Transverse colon (tissue), 4 donors: Measurements from ENCODE around the gene AOC3. TPM values are rescaled to one million over a fixed set of nuclear protein-coding genes. Genes with fewer than 3 reads are reported as not detected.
A peak's percentile ranks its signal among the peaks of the same experiment; 100 is the strongest.
"Not testable (repeated sequence)": the region's sequence is repeated elsewhere in the genome, so short reads cannot be mapped to it uniquely, and the experiment has no call there.

Experiments
- DNase-seq: peaks from one replicate; pipeline ENCODE4 v3.0.0-alpha.2; 2019
- H3K27ac ChIP-seq, 4 donors: fragments of 200-600 bp; sonication (generic); 2 replicates each; pipeline ENCODE4 v1.5.1; 2016 to 2018; ENCODE audit warnings: inconsistent platforms in 4 of 4
- H3K27me3 ChIP-seq: fragments of 200-600 bp; sonication (generic); 2 replicates; pipeline ENCODE4 v1.5.1; 2017; ENCODE audit warnings: inconsistent platforms
- H3K36me3 ChIP-seq, 4 donors: fragments of 200-600 bp; sonication (generic); 2 replicates each; pipeline ENCODE4 v1.5.1; 2017 to 2019; ENCODE audit warnings: inconsistent platforms in 4 of 4
- H3K4me1 ChIP-seq, 4 donors: fragments of 200-600 bp; sonication (generic); 2 replicates each; pipeline ENCODE4 v1.5.1; 2017 to 2020; ENCODE audit warnings: inconsistent platforms in 4 of 4
- H3K4me3 ChIP-seq, 4 donors: fragments of 200-600 bp; sonication (generic); 1 replicate in 1 of 4; 2 replicates in 3 of 4; pipeline versions ENCODE4 v1.5.1 to v1.6.1; 2017 to 2019; ENCODE audit warnings: inconsistent platforms in 4 of 4
- H3K9me3 ChIP-seq, 2 donors: fragments of 200-600 bp; sonication (generic); 2 replicates each; pipeline ENCODE4 v1.5.1; 2017 to 2019; ENCODE audit warnings: inconsistent platforms in 2 of 2
- CTCF ChIP-seq, 5 experiments: fragments of 200-600 bp in 3 of 5; fragments of 450-650 bp in 2 of 5; sonication (generic) in 3 of 5; IDR thresholded peaks; 1 replicate in 2 of 5; 2 replicates in 3 of 5; pipeline ENCODE4 v1.5.1; 2016 to 2017; ENCODE audit warnings: antibody characterized with exemption in 5 of 5, inconsistent platforms in 3 of 5, mild to moderate bottlenecking in 2 of 5, moderate library complexity in 1 of 5
- EP300 ChIP-seq: sonication (generic); formaldehyde crosslinking; IDR thresholded peaks from one replicate; pipeline ENCODE4 v1.6.1; 2017; ENCODE audit warnings: antibody characterized with exemption, low read depth
- POLR2A ChIP-seq: fragments of 450-650 bp; IDR thresholded peaks from one replicate; pipeline ENCODE4 v1.6.1; 2016; ENCODE audit warnings: antibody characterized with exemption, mild to moderate bottlenecking, moderate library complexity
- POLR2AphosphoS5 ChIP-seq, 3 donors: sonication (generic); formaldehyde crosslinking; IDR thresholded peaks; one replicate each; pipeline ENCODE4 v1.6.1; 2016; ENCODE audit warnings: antibody characterized with exemption in 3 of 3
- WGBS, 2 donors: methylation state at CpG; one replicate each; pipeline ENCODE4 v1.1.5; 2018; ENCODE audit warnings: low coverage in 1 of 2; 5-methylcytosine and 5-hydroxymethylcytosine counted together
- in situ Hi-C, 4 donors: fragments of 200-750 bp; cut with MboI; loops; one replicate each; pipeline versions ENCODE4 v1.15.0 to v1.15.1; 2017; ENCODE audit warnings: low sequenced_read_pairs in 3 of 4, low pct_ligation_motif_present in 1 of 4, low pct_unique_long_range_greater_than_20kb in 1 of 4
- intact Hi-C: fragments of 100-400 bp; cut with DNase I; formaldehyde crosslinking; loops from one replicate; pipeline ENCODE4 v1.15.1; 2023; ENCODE audit warnings: low total_unique reads
- total RNA-seq, 4 donors: library from RNA; depleted of rRNA; stranded (reverse); fragments of >200 nt; gene quantifications; one replicate each; pipeline ENCODE4 v1.1.0, GENCODE V29; 2016

AOC3 gene
- total RNA-seq, 4 donors from 2014 or later = 14.3 to 134 (median 35.2) TPM

- in situ Hi-C loops (loop anchor here (10.0 to 25.0 kb wide), 4 partner anchors 76 to 463 kb away; no protein-coding TSS in a partner anchor), intact Hi-C loops (no loop called here)
- 88% methylated on average over 9 of the region's 9 CpGs; no CpG with 5 or more reads in 1 of the 2 donors for WGBS, 2 donors
These were observed 2.0 kb upstream of the AOC3 start for GRCh38 chr17:42849031-42849430.

GRCh38 chr17:42849451-42850181 is 1.4 kb upstream of the AOC3 start:
- TF ChIP-seq CTCF (IDR thresholded peaks at IDR 0.05) (no peak), POLR2A (no peak), EP300 (no peak), POLR2AphosphoS5 (IDR thresholded peaks at IDR 0.05) (no peak)
- intact Hi-C loops (no loop called here), in situ Hi-C loops (loop anchor here (10.0 to 25.0 kb wide), 4 partner anchors 75 to 463 kb away; no protein-coding TSS in a partner anchor)
- no peaks in the 10 kb centered on the region for H3K36me3 ChIP-seq
- H3K4me3 ChIP-seq = no peak overlapping the region
- 50% methylated on average over 8 of the region's 8 CpGs; no CpG with 5 or more reads in 1 of the 2 donors for WGBS, 2 donors
- H3K4me1 ChIP-seq = peaks cover 5 to 20% (median 15%) of the 10 kb centered on the region in 4 donors
- peak overlapping the region in 3 of 4 donors; percentile 78 to 85 (median 80) for H3K27ac ChIP-seq
- H3K27me3 ChIP-seq = peaks cover 23% of the 10 kb centered on the region
- DNase-seq = no peak
- no peaks in the 10 kb centered on the region for H3K9me3 ChIP-seq

More at GRCh38 chr17:42849031-42849430, 2.0 kb upstream of the AOC3 start:
- Histone ChIP-seq H3K27me3 (peaks cover 23% of the 10 kb centered on the region), H3K36me3 (peaks cover 0 to 2% (median 0%) of the 10 kb centered on the region in 4 donors), H3K4me3 (no peak overlapping the region), H3K27ac (no peak overlapping the region), H3K4me1 (peaks cover 5 to 20% (median 12%) of the 10 kb centered on the region in 4 donors), H3K9me3 (no peaks in the 10 kb centered on the region)
- no peak for DNase-seq
- TF ChIP-seq EP300 (no peak), CTCF (IDR thresholded peaks at IDR 0.05) (no peak), POLR2A (no peak)

- not testable (repeated sequence) for H3K36me3 ChIP-seq
- 78% methylated on average over 10 of the region's 28 CpGs; no CpG with 5 or more reads in 1 of the 2 donors for WGBS, 2 donors
- peak overlapping the region; percentile 18 to 46 (median 27) for H3K4me3 ChIP-seq
These were observed 607 bp downstream of the AOC3 start for GRCh38 chr17:42851371-42852240.

GRCh38 chr17:42852351-42852750 is 1.4 kb downstream of the AOC3 start:
- H3K27me3 ChIP-seq = peaks cover 23% of the 10 kb centered on the region
- 78% methylated on average over 15 of the region's 15 CpGs; no CpG with 5 or more reads in 1 of the 2 donors for WGBS, 2 donors
- no peaks in the 10 kb centered on the region for H3K9me3 ChIP-seq
- H3K4me3 ChIP-seq = peak overlapping the region; percentile 1 to 46 (median 27)
- no peaks in the 10 kb centered on the region for H3K36me3 ChIP-seq
- in situ Hi-C loops (loop anchor here in 1 of 4 donors (10.0 kb wide), 1 partner anchor 72 kb away; no protein-coding TSS in a partner anchor), intact Hi-C loops (no loop called here)
- peaks cover 5 to 20% (median 15%) of the 10 kb centered on the region in 4 donors for H3K4me1 ChIP-seq
- no peak for DNase-seq
- TF ChIP-seq CTCF (IDR thresholded peaks at IDR 0.05) (no peak), POLR2A (no peak), EP300 (no peak), POLR2AphosphoS5 (IDR thresholded peaks at IDR 0.05) (no peak)
- H3K27ac ChIP-seq = peak overlapping the region; percentile 76 to 85 (median 79)

More at GRCh38 chr17:42851371-42852240, 607 bp downstream of the AOC3 start:
- in situ Hi-C loops = loop anchor here in 1 of 4 donors (10.0 kb wide), 1 partner anchor 73 kb away; no protein-coding TSS in a partner anchor
- Histone ChIP-seq H3K4me1 (peaks cover 5 to 20% (median 15%) of the 10 kb centered on the region in 4 donors), H3K27ac (peak overlapping the region; percentile 76 to 85 (median 79)), H3K27me3 (peaks cover 23% of the 10 kb centered on the region)
- DNase-seq, intact Hi-C loops, H3K9me3 ChIP-seq: not testable (repeated sequence)
- TF ChIP-seq POLR2AphosphoS5 (IDR thresholded peaks at IDR 0.05) = peak in 2 of 3 donors; percentile 17 to 25
